Loucy (cell line): ENCODE data around the gene TBX19.

Experiments
- H2AFZ ChIP-seq: fragments of 200-600 bp; sonication (generic); 2 replicates; pipeline ENCODE4 v1.6.0; 2016; ENCODE audit warnings: antibody characterized with exemption, mild to moderate bottlenecking, low read length, moderate library complexity
- H3F3A ChIP-seq: fragments of 200-600 bp; 2 replicates; pipeline ENCODE4 v1.6.0; 2016; ENCODE audit warnings: antibody characterized with exemption, low read depth, mild to moderate bottlenecking
- H3K27me3 ChIP-seq: fragments of 200-600 bp; sonication (generic); 2 replicates; pipeline ENCODE4 v1.6.1; 2014; ENCODE audit warnings: low read length, mild to moderate bottlenecking; ENCODE audit not compliant: insufficient read depth, poor library complexity, severe bottlenecking
- H3K36me3 ChIP-seq: fragments of 200-600 bp; sonication (generic); 2 replicates; pipeline ENCODE4 v1.6.1; 2016; ENCODE audit warnings: low read length; ENCODE audit not compliant: insufficient read depth
- H3K4me1 ChIP-seq: fragments of 200-600 bp; sonication (generic); 2 replicates; pipeline ENCODE4 v1.5.1; 2014; ENCODE audit warnings: low read length, mild to moderate bottlenecking; ENCODE audit not compliant: insufficient read depth, poor library complexity, severe bottlenecking
- H3K4me2 ChIP-seq: fragments of 200-600 bp; sonication (generic); 2 replicates; pipeline ENCODE4 v1.6.0; 2014; ENCODE audit warnings: antibody characterized with exemption, low read length, low read depth, mild to moderate bottlenecking; ENCODE audit not compliant: poor library complexity, severe bottlenecking
- H3K4me3 ChIP-seq: fragments of 200-600 bp; sonication (generic); 2 replicates; pipeline ENCODE4 v1.5.1; 2014; ENCODE audit warnings: low read length, mild to moderate bottlenecking, mixed read lengths; ENCODE audit not compliant: poor library complexity, severe bottlenecking
- H3K79me2 ChIP-seq: fragments of 200-600 bp; sonication (generic); 2 replicates; pipeline ENCODE4 v1.6.1; 2014; ENCODE audit warnings: low read length; ENCODE audit not compliant: insufficient read depth
- H3K9ac ChIP-seq: fragments of 200-600 bp; sonication (generic); 2 replicates; pipeline ENCODE4 v1.6.0; 2014; ENCODE audit warnings: mild to moderate bottlenecking, low read depth, low read length, moderate library complexity; ENCODE audit not compliant: poor library complexity, severe bottlenecking
- H3K9me2 ChIP-seq: fragments of 200-600 bp; sonication (generic); replicated peaks from 2 replicates; pipeline ENCODE4 v1.6.1; 2016; ENCODE audit warnings: low read depth, low read length, mixed read lengths
- H3K9me3 ChIP-seq: fragments of 200-600 bp; sonication (generic); 2 replicates; pipeline ENCODE4 v1.6.1; 2014; ENCODE audit warnings: mild to moderate bottlenecking, antibody characterized with exemption, low read length, low read depth; ENCODE audit not compliant: insufficient read depth
- H4K20me1 ChIP-seq: fragments of 200-600 bp; sonication (generic); 2 replicates; pipeline ENCODE4 v1.6.0; 2014; ENCODE audit warnings: antibody characterized with exemption, low read length, mild to moderate bottlenecking; ENCODE audit not compliant: insufficient read depth, poor library complexity, severe bottlenecking
- EZH2phosphoT487 ChIP-seq: fragments of 200-600 bp; IDR thresholded peaks from 2 replicates; pipeline ENCODE4 v1.6.1; 2018; ENCODE audit warnings: antibody characterized with exemption, mild to moderate bottlenecking, moderate library complexity, borderline replicate concordance
- TF ChIP-seq, protein P1 (sequence below): fragments of 200-600 bp; sonication (generic); conservative IDR thresholded peaks from 2 replicates; pipeline ENCODE4 v1.5.1; 2014; ENCODE audit warnings: mild to moderate bottlenecking, antibody characterized with exemption, low read length

The TBX19 gene

DNA sequence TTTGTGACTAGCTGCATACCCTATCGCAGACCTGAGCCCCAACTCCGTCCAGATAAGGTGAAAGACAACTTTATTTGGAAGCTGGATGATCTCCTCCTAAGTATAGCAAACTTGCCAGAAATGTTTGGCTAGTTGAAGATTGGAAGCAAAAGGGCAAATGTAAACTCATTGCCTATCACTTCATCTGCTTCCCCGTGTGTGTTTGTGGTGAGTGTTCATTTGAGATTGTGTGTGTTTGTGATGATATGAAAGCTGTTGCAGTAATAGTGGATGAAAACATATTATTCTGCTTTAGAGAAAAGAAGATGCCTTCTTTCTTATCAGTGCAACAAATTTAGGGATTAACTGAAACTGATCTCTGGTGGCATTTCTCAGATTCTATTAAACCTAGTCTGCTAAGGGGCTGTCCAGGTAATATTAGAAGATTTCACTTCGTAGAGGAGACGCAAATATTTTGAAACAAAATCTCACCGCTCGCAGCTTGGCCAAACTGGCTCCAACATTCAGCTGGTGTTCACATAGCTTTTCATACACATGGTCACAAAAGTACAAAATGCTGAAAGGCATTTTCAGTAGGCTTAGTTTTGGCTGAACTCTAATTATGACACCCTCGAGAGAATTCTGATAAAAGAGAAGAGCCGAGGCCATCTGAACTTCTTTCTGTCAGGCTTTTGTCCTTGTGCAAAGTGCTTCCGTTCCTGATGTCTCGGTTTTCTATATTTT, 1.1 kb downstream of the TBX19 start:
- Histone ChIP-seq H3K27me3 (no peaks in the 10 kb centered on the region), H3K4me1 (peaks cover 16% of the 10 kb centered on the region), H3K4me3 (no peak overlapping the region), H3K4me2 (no peak overlapping the region), H3K9me3 (no peaks in the 10 kb centered on the region; the same call in 1 of the 2 replicates), H2AFZ (no peak overlapping the region), H3K36me3 (no peaks in the 10 kb centered on the region; the same call in 1 of the 2 replicates), H3F3A (no peaks in the 10 kb centered on the region), H4K20me1 (no peaks in the 10 kb centered on the region), H3K9me2 (no peaks in the 10 kb centered on the region), H3K9ac (no peak overlapping the region), H3K79me2 (no peaks in the 10 kb centered on the region; the same call in 1 of the 2 replicates)
- no peak for TF ChIP-seq EZH2phosphoT487
- TF ChIP-seq, protein P1, sequence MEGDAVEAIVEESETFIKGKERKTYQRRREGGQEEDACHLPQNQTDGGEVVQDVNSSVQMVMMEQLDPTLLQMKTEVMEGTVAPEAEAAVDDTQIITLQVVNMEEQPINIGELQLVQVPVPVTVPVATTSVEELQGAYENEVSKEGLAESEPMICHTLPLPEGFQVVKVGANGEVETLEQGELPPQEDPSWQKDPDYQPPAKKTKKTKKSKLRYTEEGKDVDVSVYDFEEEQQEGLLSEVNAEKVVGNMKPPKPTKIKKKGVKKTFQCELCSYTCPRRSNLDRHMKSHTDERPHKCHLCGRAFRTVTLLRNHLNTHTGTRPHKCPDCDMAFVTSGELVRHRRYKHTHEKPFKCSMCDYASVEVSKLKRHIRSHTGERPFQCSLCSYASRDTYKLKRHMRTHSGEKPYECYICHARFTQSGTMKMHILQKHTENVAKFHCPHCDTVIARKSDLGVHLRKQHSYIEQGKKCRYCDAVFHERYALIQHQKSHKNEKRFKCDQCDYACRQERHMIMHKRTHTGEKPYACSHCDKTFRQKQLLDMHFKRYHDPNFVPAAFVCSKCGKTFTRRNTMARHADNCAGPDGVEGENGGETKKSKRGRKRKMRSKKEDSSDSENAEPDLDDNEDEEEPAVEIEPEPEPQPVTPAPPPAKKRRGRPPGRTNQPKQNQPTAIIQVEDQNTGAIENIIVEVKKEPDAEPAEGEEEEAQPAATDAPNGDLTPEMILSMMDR = no peak

DNA sequence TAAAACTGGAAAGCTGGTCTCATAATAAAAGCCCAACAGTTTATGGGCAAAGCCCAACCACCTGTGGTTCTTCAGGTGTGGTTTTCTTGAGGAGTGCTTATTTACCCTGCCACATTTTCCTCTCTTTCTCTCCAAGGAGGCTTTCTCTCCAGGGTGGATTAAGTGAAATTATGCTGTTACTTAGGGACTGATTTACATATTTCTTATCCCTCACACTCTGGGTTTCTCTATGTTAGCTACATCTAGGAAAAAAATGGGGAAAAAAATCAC, 4.8 kb downstream of the TBX19 start:
- H3K36me3 ChIP-seq = no peaks in the 10 kb centered on the region
- H3K79me2 ChIP-seq = no peaks in the 10 kb centered on the region; the same call in 1 of the 2 replicates
- TF ChIP-seq, protein P1 = no peak
- TF ChIP-seq EZH2phosphoT487 = no peak
- H3F3A ChIP-seq = no peaks in the 10 kb centered on the region
- H3K9ac ChIP-seq = no peak overlapping the region
- H3K9me2 ChIP-seq = no peaks in the 10 kb centered on the region
- no peaks in the 10 kb centered on the region for H3K9me3 ChIP-seq
- no peaks in the 10 kb centered on the region for H4K20me1 ChIP-seq
- H3K4me3 ChIP-seq = no peak overlapping the region
- H2AFZ ChIP-seq = no peak overlapping the region
- no peaks in the 10 kb centered on the region for H3K27me3 ChIP-seq
- no peak overlapping the region for H3K4me2 ChIP-seq
- H3K4me1 ChIP-seq = peaks cover 19% of the 10 kb centered on the region

GRCh38 chr1:168285971-168286927, 5.6 kb downstream of the TBX19 start:
- Histone ChIP-seq H3K9ac (no peak overlapping the region), H3K27me3 (no peaks in the 10 kb centered on the region)

More at GRCh38 chr1:168285971-168286927, 5.6 kb downstream of the TBX19 start:
- Histone ChIP-seq H3K9me2 (no peaks in the 10 kb centered on the region), H3K36me3 (no peaks in the 10 kb centered on the region), H3K79me2 (no peaks in the 10 kb centered on the region; the same call in 1 of the 2 replicates), H4K20me1 (no peaks in the 10 kb centered on the region), H3K4me2 (no peak overlapping the region), H3F3A (no peaks in the 10 kb centered on the region), H3K4me1 (peaks cover 19% of the 10 kb centered on the region), H2AFZ (no peak overlapping the region), H3K9me3 (no peaks in the 10 kb centered on the region), H3K4me3 (no peak overlapping the region)
- TF ChIP-seq, protein P1 = no peak
